T-helper 22 cell (primary cell): ENCODE data around the gene EFCC1.

Experiments
- DNase-seq: peaks from one replicate; pipeline ENCODE4 v3.0.0-alpha.2; 2020; ENCODE audit warnings: low read depth

The EFCC1 gene

DNA sequence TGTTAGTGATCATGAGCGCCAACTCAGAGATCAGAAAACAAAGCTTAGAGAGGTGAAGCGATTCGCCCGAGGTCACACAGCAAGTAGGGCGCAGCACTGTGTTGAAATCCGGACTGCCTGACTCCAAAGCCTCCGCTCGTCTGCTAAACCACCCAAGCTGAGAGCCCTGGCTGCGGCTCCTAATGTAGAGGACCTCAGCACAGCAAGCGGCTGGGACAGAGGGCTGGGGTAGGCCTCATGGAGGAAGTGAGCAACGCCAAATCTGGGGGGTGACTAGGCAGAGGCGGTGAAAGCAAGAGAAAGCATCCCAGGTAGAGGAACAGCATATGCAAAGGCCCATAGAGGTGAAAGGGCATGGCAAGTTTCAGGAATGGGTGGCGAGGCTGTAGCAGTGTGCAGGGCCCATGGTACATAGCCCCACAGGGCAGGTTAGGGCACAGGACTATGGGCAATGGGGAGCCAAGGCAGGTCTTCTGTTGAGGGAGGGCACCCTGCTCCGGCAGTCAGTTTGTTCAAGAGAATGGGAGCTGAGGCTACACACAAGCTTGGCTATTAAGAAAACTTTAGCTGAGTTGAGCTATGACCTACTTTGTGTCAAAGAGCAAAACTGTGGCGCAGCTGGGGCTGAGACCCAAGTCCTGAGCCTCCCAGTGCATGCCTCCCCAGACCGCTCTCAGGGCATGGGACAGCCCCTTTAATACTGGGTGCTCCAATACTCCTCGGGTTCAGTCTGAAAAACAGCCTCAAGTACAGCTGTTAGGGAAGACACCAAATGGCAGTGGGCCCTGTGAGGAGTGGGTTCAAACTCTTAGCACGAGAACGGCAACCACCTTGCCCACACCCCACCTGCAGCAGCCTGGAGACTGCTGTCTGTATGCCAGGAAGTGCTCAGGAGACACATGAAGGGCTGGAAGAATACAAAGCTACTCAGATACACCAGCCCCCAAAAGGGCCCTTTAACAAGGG is 6.2 kb upstream of the EFCC1 start:
- no peak for DNase-seq

- no peak for DNase-seq
Measured at GRCh38 chr3:128995737-128996136, 5.4 kb upstream of the EFCC1 start.

- DNase-seq = no peak
Measured at GRCh38 chr3:128996200-128996599, 4.9 kb upstream of the EFCC1 start.

- no peak for DNase-seq
Measured at GRCh38 chr3:128996726-128997125, 4.4 kb upstream of the EFCC1 start.

DNA sequence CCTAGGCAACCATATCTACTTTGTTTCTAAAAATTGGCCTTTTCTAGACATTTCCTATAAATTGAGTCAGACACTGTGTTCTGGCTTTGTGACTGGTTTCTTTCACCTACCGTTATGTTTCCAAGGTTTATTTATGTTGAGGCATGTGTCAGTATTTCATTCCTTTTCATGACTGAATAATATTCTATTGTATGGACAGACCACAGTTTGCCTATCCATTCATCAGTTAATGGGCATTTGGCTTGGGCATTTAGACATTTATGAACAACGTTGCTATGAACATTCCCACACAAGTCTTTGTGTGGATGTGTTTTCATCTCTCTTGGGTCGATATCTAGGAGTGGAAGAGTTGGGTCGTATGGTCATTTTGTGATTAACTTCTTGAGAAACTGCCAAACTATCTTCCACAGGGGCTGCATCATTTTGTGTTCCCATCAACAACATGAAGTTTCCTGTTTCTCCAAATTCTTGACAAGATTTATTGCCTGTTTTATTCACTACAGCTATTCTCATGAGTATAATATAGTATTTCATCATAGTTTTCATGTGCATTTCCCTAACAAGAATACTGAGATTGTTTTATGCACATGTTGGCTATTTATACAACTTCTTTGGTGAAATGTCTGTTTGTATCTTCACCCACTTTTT is 3.5 kb upstream of the EFCC1 start:
- no peak for DNase-seq

DNA sequence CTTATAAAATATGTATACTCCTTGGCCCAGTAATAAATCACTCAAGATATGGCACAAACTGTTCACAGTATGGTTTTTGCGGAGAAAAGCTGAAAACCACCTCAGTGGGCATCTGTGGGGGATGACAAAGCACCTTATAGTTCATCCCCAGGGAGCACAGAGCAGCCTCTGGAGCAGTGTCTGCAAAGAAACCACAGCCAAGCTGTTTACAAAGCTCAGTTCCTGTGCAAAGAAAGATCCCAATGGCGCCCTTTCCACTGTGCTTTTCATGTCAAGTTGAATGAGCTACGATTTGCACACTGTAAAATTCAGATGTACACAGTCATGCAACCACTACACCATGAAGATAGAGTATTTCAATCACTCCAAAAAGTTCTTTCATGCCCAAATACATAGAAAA is 2.5 kb upstream of the EFCC1 start:
- DNase-seq = no peak

DNA sequence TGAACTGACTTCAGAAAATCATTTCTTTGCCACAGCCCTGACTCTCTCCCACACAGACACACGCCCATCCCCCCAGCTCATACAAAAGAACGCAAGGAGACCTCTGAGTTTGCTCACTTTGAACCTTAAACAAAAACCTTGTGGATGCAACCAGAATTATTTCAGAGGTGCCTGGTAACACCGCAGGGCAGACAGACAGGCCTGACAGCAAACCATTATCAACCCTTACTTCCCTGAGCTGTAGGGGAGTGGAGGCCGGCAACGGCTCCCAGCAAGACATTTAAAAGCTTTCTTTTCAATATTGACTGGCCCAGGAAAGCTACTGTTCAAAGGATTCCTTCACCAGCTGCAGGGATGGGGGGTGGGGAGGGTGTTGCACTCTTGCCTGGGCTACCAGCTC is 2.0 kb upstream of the EFCC1 start:
- no peak for DNase-seq

- DNase-seq = no peak
Measured at GRCh38 chr3:129000742-129001100, 383 bp upstream of the EFCC1 start.

GRCh38 chr3:129001806-129002572 is 885 bp downstream of the EFCC1 start:
- DNase-seq = no peak

DNA sequence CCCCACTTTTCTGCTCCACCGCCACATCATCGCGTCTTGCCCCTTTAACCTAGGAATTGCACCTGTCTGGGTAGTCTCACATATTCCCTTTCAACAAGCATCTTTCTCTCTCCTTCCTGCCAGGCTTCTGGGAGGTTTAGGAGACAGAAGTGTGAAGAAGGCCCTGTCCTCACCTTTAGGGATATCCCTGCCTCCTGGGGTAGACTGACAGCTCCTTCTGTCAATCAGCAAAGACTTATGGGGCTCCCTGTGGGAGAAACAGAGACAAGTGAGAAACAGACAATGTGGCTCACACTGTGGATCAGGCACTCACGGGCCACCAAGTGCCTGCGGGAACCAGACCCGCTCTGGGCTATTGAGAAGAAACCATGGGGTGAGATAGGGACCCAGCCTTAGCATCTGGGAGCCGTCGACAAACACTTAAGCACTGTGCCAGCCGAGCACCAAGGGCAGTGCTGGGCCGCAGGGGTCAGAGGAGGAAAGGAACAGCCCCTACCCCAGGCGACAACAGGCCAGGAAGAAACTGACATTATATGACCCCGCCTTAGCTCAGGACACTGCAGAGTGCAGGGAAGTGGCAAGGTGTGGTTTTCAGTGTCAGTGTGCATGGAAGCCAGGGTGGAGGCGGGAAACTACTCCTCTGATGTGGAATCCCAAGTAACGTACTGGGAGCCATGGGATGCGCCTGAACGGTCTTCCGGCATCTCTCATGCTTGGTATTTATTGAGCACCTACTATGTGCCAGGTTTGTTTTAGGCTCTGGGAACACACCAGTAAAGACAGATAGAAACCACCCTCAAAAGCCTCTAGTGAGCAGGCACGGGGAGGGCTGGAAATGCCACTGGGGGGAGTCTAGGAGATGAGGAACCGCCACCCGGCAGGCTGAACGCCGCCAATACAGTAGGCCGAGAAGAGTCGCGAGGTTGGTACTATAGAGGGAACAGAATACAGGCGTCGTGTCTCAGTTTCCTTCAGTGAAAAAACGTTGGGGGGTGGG is 1.8 kb downstream of the EFCC1 start:
- no peak for DNase-seq

DNA sequence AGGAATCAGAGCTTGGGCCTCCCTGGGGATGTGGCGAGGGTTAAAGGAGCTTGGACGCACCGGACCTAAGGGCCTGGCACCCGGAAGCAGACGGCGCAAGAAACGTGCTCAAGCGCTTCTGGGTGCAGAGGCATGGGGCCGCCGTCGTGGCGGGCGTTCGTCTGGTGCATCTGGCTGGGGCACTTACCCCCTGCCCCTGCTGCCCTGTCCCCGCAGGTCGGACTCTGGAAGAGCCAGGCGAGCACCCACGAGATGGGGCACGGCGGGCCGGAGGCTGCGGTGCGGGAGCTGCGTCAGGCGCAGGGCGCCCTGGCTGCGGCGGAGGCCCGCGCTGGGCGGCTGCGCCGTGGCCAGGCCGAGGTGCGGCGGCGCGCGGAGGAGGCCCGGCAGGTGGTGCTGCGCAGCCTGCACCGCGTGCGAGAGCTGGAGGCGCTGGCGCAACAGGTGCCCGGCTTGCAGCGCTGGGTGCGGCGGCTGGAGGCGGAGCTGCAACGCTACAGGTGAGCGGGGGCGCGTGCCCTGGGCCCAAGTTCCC is 2.5 kb downstream of the EFCC1 start:
- no peak for DNase-seq

DNA sequence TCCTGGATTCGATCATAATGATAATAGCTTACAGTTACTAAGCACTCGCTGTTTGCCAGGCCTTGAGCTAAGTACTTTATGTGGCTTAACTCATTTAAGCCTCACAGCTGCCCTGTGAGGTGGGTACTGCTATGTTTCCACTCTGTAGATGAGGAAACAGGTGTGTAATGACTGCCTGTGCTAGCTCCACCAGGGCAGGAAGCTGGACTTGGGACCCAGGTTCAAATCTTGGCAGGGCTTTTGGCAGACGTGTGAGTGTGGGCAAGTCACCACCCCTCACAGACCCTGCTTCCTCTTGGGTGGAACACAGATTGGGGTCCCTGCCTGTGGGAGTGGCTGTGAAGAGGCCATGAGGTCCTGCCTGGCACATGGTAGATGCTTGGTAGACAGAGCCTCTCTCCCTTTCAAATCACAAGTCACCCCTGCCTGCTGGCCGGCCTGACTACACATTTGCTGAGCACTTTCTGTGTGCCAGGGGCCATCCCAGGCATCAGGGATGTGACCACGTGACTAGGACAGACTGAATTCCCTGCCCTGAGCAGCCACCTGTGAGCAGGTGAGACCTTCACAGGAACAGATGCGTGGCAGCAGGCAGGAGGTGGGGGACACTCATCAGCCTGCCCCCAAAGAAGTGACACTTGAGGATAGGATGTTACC is 3.7 kb downstream of the EFCC1 start:
- no peak for DNase-seq

GRCh38 chr3:129005526-129006303 is 4.6 kb downstream of the EFCC1 start:
- no peak for DNase-seq

- no peak for DNase-seq
Measured at GRCh38 chr3:129006864-129007263, 5.8 kb downstream of the EFCC1 start.

DNA sequence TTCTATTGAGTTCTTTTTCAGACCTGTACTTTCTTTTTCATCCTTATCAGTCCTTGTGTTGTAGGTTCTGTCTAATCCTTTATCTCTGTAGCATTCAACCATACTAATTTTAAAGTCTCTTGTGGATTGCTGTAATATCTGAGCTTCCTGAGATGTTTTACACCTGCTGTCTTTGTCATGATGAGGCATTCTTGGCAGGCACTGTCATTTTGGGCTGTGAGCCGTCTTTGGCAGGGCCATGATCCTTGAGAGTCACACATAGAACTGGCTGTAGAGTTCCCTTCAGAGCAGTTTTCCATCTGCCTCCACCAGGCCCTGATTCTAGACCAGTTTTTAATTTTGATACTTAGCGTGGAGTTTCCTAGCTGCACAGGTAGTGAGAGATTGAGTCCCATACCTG is 6.7 kb downstream of the EFCC1 start:
- DNase-seq = no peak

- DNase-seq = no peak
Measured at GRCh38 chr3:129009266-129009665, 8.2 kb downstream of the EFCC1 start.

DNA sequence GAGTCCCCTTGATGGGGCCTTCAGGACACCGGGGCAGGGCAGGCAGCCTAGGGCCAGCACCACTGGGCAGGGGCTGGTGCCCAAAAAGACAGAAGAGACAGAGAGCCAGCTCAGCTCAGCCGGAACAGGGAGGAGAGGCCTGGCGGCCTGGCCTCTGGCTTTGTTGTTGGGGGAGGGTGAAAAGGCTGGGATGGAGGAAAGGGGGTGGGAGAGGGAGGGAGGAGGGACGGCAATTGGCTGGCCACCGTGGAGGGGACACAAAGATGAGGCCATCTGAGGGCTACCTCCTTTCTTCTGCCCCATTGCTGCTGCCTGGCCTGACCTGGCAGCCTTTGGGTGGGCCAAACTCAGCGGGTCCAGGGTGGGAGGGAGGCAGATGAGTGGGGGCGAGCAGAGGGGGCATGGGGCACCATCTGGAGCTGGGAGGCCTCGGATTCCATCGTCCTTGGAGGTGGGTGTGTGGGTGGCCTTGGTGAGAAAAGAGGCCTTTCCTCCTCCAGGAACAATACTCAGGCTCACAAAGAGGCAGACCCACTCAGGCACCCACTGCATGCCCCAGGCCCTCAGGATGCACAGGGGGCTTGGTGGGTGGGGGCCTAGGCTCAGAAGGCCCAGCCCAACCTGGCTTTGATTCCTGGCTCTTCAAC is 9.3 kb downstream of the EFCC1 start:
- DNase-seq = no peak

- no peak for DNase-seq
Measured at GRCh38 chr3:129013491-129013891, 12.4 kb downstream of the EFCC1 start.

DNA sequence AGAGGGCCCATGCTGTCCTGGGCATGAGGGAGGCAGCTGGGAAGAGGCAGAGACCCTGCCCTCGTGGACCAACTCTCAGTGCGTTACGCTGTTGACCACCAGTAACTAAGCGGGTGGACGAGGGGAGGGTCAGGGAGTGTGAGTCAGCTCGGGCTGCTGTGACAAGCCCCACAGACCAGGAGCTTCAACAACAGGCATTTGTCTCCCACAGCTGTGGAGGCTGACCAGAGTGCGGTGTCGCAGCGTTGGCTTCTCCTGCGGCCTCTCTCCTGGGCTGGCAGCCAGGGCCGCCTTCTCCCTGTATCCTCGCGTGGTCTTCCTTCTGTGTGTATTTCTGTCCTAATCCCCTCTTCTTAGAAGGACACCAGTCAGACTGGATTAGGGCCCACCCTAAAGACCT is 13.0 kb downstream of the EFCC1 start:
- no peak for DNase-seq
